HG03196 (cell line): Measurements from ENCODE around the gene CYP2S1.

Experiments
- ATAC-seq: cut with Tn5 transposase; IDR thresholded peaks from one replicate; pipeline ENCODE4 v1.9.1; 2021; ENCODE audit not compliant: unreplicated experiment

CYP2S1 gene

GRCh38 chr19:41255171-41255570 lies 62.2 kb downstream of the CYP2S1 start:
- no peak for ATAC-seq
